ENCODE data around the gene METAP1D.
"Not testable (repeated sequence)": the region's sequence is repeated elsewhere in the genome, so short reads cannot be mapped to it uniquely, and the experiment has no call there.

Gene METAP1D

GRCh38 chr2:171999604-172000469 lies at the start of gene METAP1D:
METAP1D (plus strand) TSS chr2:171999953; CDS start chr2:171999970, 17 bp downstream.
- DNase-seq: peak; percentile 98

- DNase-seq: no peak
These were observed 47.5 kb upstream of the METAP1D start for GRCh38 chr2:171952276-171952675.

GRCh38 chr2:171952748-171953147 lies 47.0 kb upstream of the METAP1D start:
- no peak for DNase-seq

GRCh38 chr2:171956135-171956825 lies 43.5 kb upstream of the METAP1D start:
- DNase-seq: no peak

GRCh38 chr2:171957061-171957460 lies 42.7 kb upstream of the METAP1D start:
- DNase-seq: peak; percentile 33

GRCh38 chr2:171958475-171958874 lies 41.3 kb upstream of the METAP1D start:
- DNase-seq: no peak

GRCh38 chr2:171959998-171960397 lies 39.8 kb upstream of the METAP1D start:
- DNase-seq: no peak

GRCh38 chr2:171960570-171960969 lies 39.2 kb upstream of the METAP1D start:
- DNase-seq: no peak

GRCh38 chr2:171963198-171963597 lies 36.6 kb upstream of the METAP1D start:
- no peak for DNase-seq

GRCh38 chr2:171964308-171964707 lies 35.4 kb upstream of the METAP1D start:
- DNase-seq: no peak

GRCh38 chr2:171965238-171965637 lies 34.5 kb upstream of the METAP1D start:
- no peak for DNase-seq

GRCh38 chr2:171965661-171966060 lies 34.1 kb upstream of the METAP1D start:
- no peak for DNase-seq

- peak; percentile 99 for DNase-seq
These were observed 33.5 kb upstream of the METAP1D start for GRCh38 chr2:171966235-171966634.

- no peak for DNase-seq
These were observed 33.1 kb upstream of the METAP1D start for GRCh38 chr2:171966688-171967087.

- no peak for DNase-seq
These were observed 31.2 kb upstream of the METAP1D start for GRCh38 chr2:171968509-171968908.

GRCh38 chr2:171972329-171972982 lies 27.3 kb upstream of the METAP1D start:
- no peak for DNase-seq

- DNase-seq: no peak
These were observed 20.6 kb upstream of the METAP1D start for GRCh38 chr2:171979103-171979502.

- not testable (repeated sequence) for DNase-seq
These were observed 15.8 kb upstream of the METAP1D start for GRCh38 chr2:171983924-171984323.

- no peak for DNase-seq
These were observed 14.7 kb upstream of the METAP1D start for GRCh38 chr2:171985076-171985475.

GRCh38 chr2:171986778-171987177 lies 13.0 kb upstream of the METAP1D start:
- no peak for DNase-seq

GRCh38 chr2:171991027-171991426 lies 8.7 kb upstream of the METAP1D start:
- DNase-seq: no peak

- DNase-seq: peak; percentile 63
These were observed 4.2 kb upstream of the METAP1D start for GRCh38 chr2:171995586-171995985.

- DNase-seq: no peak
These were observed 3.7 kb upstream of the METAP1D start for GRCh38 chr2:171996021-171996420.

GRCh38 chr2:171997031-171997430 lies 2.7 kb upstream of the METAP1D start:
- DNase-seq: not testable (repeated sequence)
